Type B pancreatic cell (in vitro differentiated cells): ENCODE results near the gene SLC37A3. TPM values are rescaled to one million over a fixed set of nuclear protein-coding genes. Genes with fewer than 3 reads are reported as not detected.

Experiments
- DNase-seq: peaks from one replicate; pipeline ENCODE4 v3.0.0; 2021; ENCODE audit warnings: mixed read lengths; ENCODE audit not compliant: unreplicated experiment; ENCODE audit errors: extremely low spot score
- H3K27ac Mint-ChIP-seq: 2 replicates; pipeline ENCODE4 v1.8.0; 2021; ENCODE audit warnings: mild to moderate bottlenecking, mixed read lengths
- H3K27me3 Mint-ChIP-seq: 2 replicates; pipeline ENCODE4 v1.8.0; 2021; ENCODE audit warnings: mixed read lengths
- H3K36me3 Mint-ChIP-seq: 2 replicates; pipeline ENCODE4 v1.8.0; 2021; ENCODE audit warnings: mixed read lengths
- H3K4me1 Mint-ChIP-seq: one replicate; pipeline ENCODE4 v1.8.0; 2021; ENCODE audit warnings: mixed read lengths; ENCODE audit not compliant: unreplicated experiment
- H3K4me3 Mint-ChIP-seq: 2 replicates; pipeline ENCODE4 v1.8.0; 2021; ENCODE audit warnings: mild to moderate bottlenecking, mixed read lengths
- H3K9me3 Mint-ChIP-seq: 2 replicates; pipeline ENCODE4 v1.8.0; 2021; ENCODE audit warnings: mixed read lengths
- long read RNA-seq: library from polyadenylated mRNA; unstranded; transcript quantifications from one replicate; pipeline ENCODE4 v2.0.0, GENCODE V29; 2020
- total RNA-seq: library from RNA; stranded (reverse); gene quantifications from 2 replicates; pipeline ENCODE4 v1.2.1, GENCODE V29; 2021; ENCODE audit warnings: low replicate concordance
- TF ChIP-seq, protein P1 (sequence below): fragments of 200-600 bp; sonication (generic); conservative IDR thresholded peaks from 2 replicates; pipeline ENCODE4 v1.5.0; 2021; ENCODE audit warnings: antibody characterized with exemption, mild to moderate bottlenecking

Gene SLC37A3, protein sequence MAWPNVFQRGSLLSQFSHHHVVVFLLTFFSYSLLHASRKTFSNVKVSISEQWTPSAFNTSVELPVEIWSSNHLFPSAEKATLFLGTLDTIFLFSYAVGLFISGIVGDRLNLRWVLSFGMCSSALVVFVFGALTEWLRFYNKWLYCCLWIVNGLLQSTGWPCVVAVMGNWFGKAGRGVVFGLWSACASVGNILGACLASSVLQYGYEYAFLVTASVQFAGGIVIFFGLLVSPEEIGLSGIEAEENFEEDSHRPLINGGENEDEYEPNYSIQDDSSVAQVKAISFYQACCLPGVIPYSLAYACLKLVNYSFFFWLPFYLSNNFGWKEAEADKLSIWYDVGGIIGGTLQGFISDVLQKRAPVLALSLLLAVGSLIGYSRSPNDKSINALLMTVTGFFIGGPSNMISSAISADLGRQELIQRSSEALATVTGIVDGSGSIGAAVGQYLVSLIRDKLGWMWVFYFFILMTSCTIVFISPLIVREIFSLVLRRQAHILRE
- total RNA-seq = 48.7 and 53.2 TPM in 2 replicates
- long read RNA-seq, transcript SLC37A3-202 (12 exons, 2,955 nt) = minor isoform, 5 of 74 reads
- long read RNA-seq, transcript SLC37A3-201 (15 exons, 3,349 nt) = major isoform, 36 of 74 reads
- long read RNA-seq, partial matches to known transcripts = 10 of 74 reads
- long read RNA-seq, other reads (novel, unspliced or antisense) = 22 of 74 reads

DNA sequence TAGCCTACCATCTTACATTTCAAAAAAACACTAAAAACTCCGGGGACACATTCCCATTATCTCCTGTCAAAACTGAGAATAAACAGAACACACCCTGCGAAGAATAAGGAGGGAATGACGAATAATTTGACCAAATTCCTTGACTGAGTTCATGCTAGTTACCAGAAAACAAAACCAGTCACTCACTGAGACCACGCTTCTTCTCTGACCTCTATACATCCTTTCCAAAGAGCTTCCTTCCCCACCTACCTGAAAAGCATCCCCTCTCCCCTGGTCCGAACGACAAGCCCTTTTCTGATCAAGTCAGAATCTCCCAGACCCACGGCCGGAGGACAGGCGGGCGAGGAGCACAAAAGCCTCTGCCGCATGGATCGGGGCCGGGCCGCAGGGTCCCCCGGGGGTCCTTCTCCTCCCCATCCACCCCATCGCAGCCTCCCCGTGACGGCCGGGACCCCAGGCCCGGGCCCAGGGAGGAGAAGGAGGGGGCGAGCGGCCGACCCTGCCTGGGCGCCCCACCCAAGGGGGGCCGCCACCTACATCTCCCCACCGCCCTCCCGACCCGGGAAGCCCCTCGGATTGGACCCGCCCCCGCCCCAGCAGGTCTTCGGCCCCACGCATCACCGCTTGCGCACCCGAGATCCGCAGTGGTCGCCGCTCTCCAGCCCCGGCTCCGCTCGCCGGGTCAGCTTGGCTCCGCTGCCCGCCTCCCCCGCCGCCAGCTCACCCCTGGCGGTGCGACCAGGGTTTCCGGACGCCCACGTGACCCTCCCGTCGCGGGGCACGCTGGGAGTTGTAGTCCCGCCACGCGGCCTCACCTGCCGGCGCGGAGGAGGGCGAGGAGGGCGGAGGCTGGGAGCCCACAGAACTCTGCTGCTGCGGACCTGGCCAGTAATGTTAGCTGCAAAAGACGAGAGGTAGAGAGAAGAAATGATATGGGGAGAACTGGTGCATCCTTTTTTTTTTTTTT lies at the start of gene SLC37A3:
Gene SLC37A3 (minus strand): TSS at position 747 of the 967 bp plus-strand sequence. CDS start 16,004 bp downstream, outside the sequence.
- Mint-ChIP-seq H3K4me3 (peak within 1 kb of the TSS; percentile 96), H3K4me1 (peaks cover 16% of the 10 kb centered on the region), H3K36me3 (peaks cover 3% of the 10 kb centered on the region), H3K27ac (peak within 1 kb of the TSS; percentile 92), H3K27me3 (peaks cover 6% of the 10 kb centered on the region), H3K9me3 (no peaks in the 10 kb centered on the region)
- TF ChIP-seq, protein P1, sequence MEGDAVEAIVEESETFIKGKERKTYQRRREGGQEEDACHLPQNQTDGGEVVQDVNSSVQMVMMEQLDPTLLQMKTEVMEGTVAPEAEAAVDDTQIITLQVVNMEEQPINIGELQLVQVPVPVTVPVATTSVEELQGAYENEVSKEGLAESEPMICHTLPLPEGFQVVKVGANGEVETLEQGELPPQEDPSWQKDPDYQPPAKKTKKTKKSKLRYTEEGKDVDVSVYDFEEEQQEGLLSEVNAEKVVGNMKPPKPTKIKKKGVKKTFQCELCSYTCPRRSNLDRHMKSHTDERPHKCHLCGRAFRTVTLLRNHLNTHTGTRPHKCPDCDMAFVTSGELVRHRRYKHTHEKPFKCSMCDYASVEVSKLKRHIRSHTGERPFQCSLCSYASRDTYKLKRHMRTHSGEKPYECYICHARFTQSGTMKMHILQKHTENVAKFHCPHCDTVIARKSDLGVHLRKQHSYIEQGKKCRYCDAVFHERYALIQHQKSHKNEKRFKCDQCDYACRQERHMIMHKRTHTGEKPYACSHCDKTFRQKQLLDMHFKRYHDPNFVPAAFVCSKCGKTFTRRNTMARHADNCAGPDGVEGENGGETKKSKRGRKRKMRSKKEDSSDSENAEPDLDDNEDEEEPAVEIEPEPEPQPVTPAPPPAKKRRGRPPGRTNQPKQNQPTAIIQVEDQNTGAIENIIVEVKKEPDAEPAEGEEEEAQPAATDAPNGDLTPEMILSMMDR = peak; percentile 51
- peak; percentile 91 for DNase-seq

DNA sequence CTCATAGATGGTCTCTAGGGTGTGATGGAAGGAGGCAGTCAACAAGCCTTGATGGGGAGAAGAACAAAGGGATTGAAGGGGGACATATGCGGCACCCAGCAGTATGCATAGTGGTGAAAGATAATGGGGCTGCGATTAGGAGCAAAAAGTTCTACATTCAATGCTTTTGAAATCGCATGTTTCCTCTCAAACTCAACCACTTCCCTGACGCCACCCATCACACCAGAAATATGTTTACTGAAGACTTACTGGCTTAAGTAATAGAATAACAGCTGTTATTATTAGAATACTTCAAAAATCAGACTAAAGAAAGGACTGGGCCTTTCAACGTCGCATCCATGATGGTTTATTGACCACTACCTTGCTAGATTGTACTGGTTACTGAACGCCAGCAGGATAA lies 49.5 kb upstream of the SLC37A3 start:
- no peak overlapping the region for H3K27ac Mint-ChIP-seq
- H3K9me3 Mint-ChIP-seq = no peaks in the 10 kb centered on the region
- no peak overlapping the region for H3K4me3 Mint-ChIP-seq
- no peak for DNase-seq
- H3K4me1 Mint-ChIP-seq = no peaks in the 10 kb centered on the region
- H3K27me3 Mint-ChIP-seq = no peaks in the 10 kb centered on the region
- TF ChIP-seq, protein P1 = no peak
- peaks cover 4% of the 10 kb centered on the region for H3K36me3 Mint-ChIP-seq

DNA sequence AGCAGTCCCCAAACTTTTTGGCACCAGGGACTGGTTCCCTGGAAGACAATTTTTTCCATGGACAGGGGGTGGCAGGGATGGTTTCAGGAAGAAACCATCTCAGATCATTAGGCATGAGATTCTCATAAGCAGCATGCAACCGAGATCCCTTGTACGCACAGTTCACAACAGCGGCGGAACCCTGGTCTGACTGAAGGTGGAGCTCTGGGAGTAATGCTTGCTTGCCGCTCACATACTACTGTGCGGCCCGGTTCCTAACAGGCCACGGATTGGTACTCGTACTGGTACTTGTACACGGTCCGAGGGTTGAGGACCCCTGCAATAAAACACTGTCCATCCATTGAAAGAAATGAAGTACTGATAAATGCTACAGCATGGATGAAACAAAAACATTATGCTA lies 48.1 kb upstream of the SLC37A3 start:
- H3K27ac Mint-ChIP-seq = no peak overlapping the region

DNA sequence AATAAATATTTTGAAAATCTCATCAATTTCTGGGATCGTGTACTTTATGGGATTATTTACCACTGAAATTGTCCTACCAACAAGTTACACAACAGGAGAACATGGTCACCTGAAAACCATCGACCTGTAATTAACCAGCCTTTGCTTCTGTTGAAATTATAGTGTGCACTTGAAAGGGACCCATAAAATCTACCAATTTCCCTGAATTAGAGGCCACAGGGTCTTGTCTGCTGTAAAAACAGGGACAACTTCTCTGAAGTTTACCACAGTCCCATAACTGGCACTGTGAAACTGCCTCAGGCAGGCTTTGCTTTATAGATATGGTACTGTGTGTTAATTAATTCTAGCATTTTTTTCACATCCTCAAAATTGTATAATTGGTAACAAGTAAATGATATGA lies 43.2 kb upstream of the SLC37A3 start:
- no peak overlapping the region for H3K4me3 Mint-ChIP-seq
- TF ChIP-seq, protein P1 = no peak

More for the DNA sequence above, 48.1 kb upstream of the SLC37A3 start:
- Mint-ChIP-seq H3K9me3 (no peaks in the 10 kb centered on the region), H3K27me3 (no peaks in the 10 kb centered on the region), H3K36me3 (no peaks in the 10 kb centered on the region), H3K4me3 (no peak overlapping the region), H3K4me1 (no peaks in the 10 kb centered on the region)
- DNase-seq = no peak
- TF ChIP-seq, protein P1 = no peak

DNA sequence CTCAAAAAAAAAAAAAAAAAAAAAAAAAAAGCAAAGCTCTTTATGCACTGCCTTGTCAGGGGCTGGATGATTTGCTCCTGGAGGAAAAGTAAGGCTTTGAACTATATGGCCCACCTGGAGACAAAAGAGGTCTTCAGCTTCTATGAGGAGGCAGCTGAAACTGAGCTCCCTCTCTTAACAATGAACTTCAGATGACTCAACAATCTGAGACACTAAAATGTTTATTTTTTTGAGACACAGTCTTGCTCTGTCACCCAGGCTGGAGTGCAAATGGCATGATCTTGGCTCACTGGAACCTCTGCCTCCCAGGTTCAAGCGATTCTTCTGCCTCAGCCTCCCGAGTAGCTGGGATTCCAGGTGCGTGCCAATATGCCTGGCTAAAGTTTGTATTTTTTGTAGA lies 42.3 kb upstream of the SLC37A3 start:
- no peaks in the 10 kb centered on the region for H3K27me3 Mint-ChIP-seq
- no peak overlapping the region for H3K4me3 Mint-ChIP-seq
- no peaks in the 10 kb centered on the region for H3K4me1 Mint-ChIP-seq
- no peak overlapping the region for H3K27ac Mint-ChIP-seq
- H3K36me3 Mint-ChIP-seq = peaks cover 4% of the 10 kb centered on the region
- DNase-seq = no peak
- TF ChIP-seq, protein P1 = no peak
- no peaks in the 10 kb centered on the region for H3K9me3 Mint-ChIP-seq

More for the DNA sequence above, 43.2 kb upstream of the SLC37A3 start:
- no peak for DNase-seq
- H3K36me3 Mint-ChIP-seq = peaks cover 4% of the 10 kb centered on the region
- H3K27me3 Mint-ChIP-seq = no peaks in the 10 kb centered on the region
- no peaks in the 10 kb centered on the region for H3K4me1 Mint-ChIP-seq
- no peak overlapping the region for H3K27ac Mint-ChIP-seq
- no peaks in the 10 kb centered on the region for H3K9me3 Mint-ChIP-seq
